Neuronal stem cell (in vitro differentiated cells): ENCODE results near the gene PPIL6. TPM values are rescaled to one million over a fixed set of nuclear protein-coding genes. Genes with fewer than 3 reads are reported as not detected.

ENCODE experiments used
- DNase-seq: peaks from one replicate; pipeline ENCODE4 v3.0.0-alpha.2; 2013; ENCODE audit warnings: low spot score
- H2AFZ ChIP-seq: one replicate; pipeline ENCODE4 v1.6.1; 2013; ENCODE audit warnings: mild to moderate bottlenecking, low read length, inconsistent platforms
- H2AK5ac ChIP-seq: 2 replicates; pipeline ENCODE4 v1.6.1; 2013; ENCODE audit warnings: low read depth, mild to moderate bottlenecking, inconsistent platforms, low read length, moderate library complexity, mixed read lengths
- H2BK120ac ChIP-seq: 2 replicates; pipeline ENCODE4 v1.6.1; 2013; ENCODE audit warnings: low read depth, mild to moderate bottlenecking, inconsistent platforms, low read length, moderate library complexity, mixed read lengths
- H2BK12ac ChIP-seq: one replicate; pipeline ENCODE4 v1.6.1; 2013; ENCODE audit warnings: low read length, inconsistent platforms
- H2BK15ac ChIP-seq: 2 replicates; pipeline ENCODE4 v1.6.1; 2013; ENCODE audit warnings: mild to moderate bottlenecking, low read length, inconsistent platforms, mixed read lengths
- H2BK5ac ChIP-seq: one replicate; pipeline ENCODE4 v1.6.1; 2013; ENCODE audit warnings: inconsistent platforms, mild to moderate bottlenecking, low read length, moderate library complexity
- H3K14ac ChIP-seq: one replicate; pipeline ENCODE4 v1.6.1; 2013; ENCODE audit warnings: low read length, inconsistent platforms
- H3K18ac ChIP-seq: 2 replicates; pipeline ENCODE4 v1.6.1; 2013; ENCODE audit warnings: low read length, inconsistent platforms
- H3K23ac ChIP-seq: 2 replicates; pipeline ENCODE4 v1.6.1; 2013; ENCODE audit warnings: low read depth, mild to moderate bottlenecking, mixed read lengths, low read length, inconsistent platforms; ENCODE audit not compliant: poor library complexity
- H3K27ac ChIP-seq: replicated peaks from 3 replicates; pipeline ENCODE4 v1.5.1; 2013; ENCODE audit warnings: low read length, inconsistent platforms
- H3K27me3 ChIP-seq, 3 experiments: 2 replicates each; pipeline ENCODE4 v1.6.1; 2013; ENCODE audit warnings: low read length in 3 of 3, mild to moderate bottlenecking in 2 of 3, inconsistent platforms in 1 of 3, low read depth in 1 of 3, mixed read lengths in 1 of 3, moderate library complexity in 1 of 3; ENCODE audit not compliant: control insufficient read depth in 3 of 3, insufficient read depth in 3 of 3
- H3K36me3 ChIP-seq, 2 donors: replicated peaks in 1 of 2; 2 replicates each; pipeline ENCODE4 v1.6.1; 2013; ENCODE audit warnings: low read length in 2 of 2; ENCODE audit not compliant: control insufficient read depth in 2 of 2, insufficient read depth in 2 of 2
- H3K4ac ChIP-seq: 2 replicates; pipeline ENCODE4 v1.6.1; 2013; ENCODE audit warnings: inconsistent platforms, mild to moderate bottlenecking, low read length, moderate library complexity
- H3K4me1 ChIP-seq, 2 donors: 1 replicate in 1 of 2; 2 replicates in 1 of 2; pipeline ENCODE4 v1.6.1; 2013; ENCODE audit warnings: low read length in 2 of 2, low read depth in 1 of 2; ENCODE audit not compliant: control insufficient read depth in 2 of 2, insufficient read depth in 1 of 2
- H3K4me2 ChIP-seq: one replicate; pipeline ENCODE4 v1.6.1; 2013; ENCODE audit warnings: mild to moderate bottlenecking, low read length, inconsistent platforms; ENCODE audit not compliant: insufficient read depth, poor library complexity, severe bottlenecking
- H3K4me3 ChIP-seq, 2 donors: 2 replicates each; pipeline ENCODE4 v1.5.1; 2013; ENCODE audit warnings: low read length in 2 of 2, mild to moderate bottlenecking in 2 of 2, inconsistent platforms in 1 of 2, moderate library complexity in 1 of 2
- H3K79me1 ChIP-seq: one replicate; pipeline ENCODE4 v1.6.1; 2013; ENCODE audit warnings: low read depth, mild to moderate bottlenecking, inconsistent platforms, low read length, moderate library complexity
- H3K9ac ChIP-seq: one replicate; pipeline ENCODE4 v1.6.1; 2013; ENCODE audit warnings: mild to moderate bottlenecking, low read depth, low read length, inconsistent platforms; ENCODE audit not compliant: poor library complexity
- H3K9me3 ChIP-seq, 2 donors: replicated peaks in 1 of 2; 2 replicates each; pipeline versions ENCODE3 to v1.6.1; 2013; ENCODE audit warnings: low read length in 2 of 2, mild to moderate bottlenecking in 2 of 2, inconsistent platforms in 1 of 2, low read depth in 1 of 2, mixed read lengths in 1 of 2, moderate library complexity in 1 of 2; ENCODE audit not compliant: control insufficient read depth in 2 of 2, insufficient read depth in 1 of 2
- H4K8ac ChIP-seq: one replicate; pipeline ENCODE4 v1.6.1; 2013; ENCODE audit warnings: low read depth, mild to moderate bottlenecking, inconsistent platforms, low read length, moderate library complexity
- H4K91ac ChIP-seq: one replicate; pipeline ENCODE4 v1.6.1; 2013; ENCODE audit warnings: low read length, low read depth, mild to moderate bottlenecking, inconsistent platforms; ENCODE audit not compliant: poor library complexity
- WGBS, 2 donors: extraction: QIAGEN DNeasy Blood & Tissue Kit; methylation state at CpG; one replicate each; pipeline ENCODE4 v1.1.7; 2013; ENCODE audit warnings: missing lambda C conversion rate in 2 of 2, mixed read lengths in 1 of 2; ENCODE audit not compliant: insufficient read length in 2 of 2, insufficient replicate concordance in 1 of 2; ENCODE audit errors: extremely low coverage in 2 of 2; 5-methylcytosine and 5-hydroxymethylcytosine counted together
- polyA plus RNA-seq, 2 experiments: library from polyadenylated mRNA; stranded (reverse); fragments of 200-250 nt; gene quantifications; one replicate each; pipeline ENCODE4 v1.2.3, GENCODE V29; 2013

Gene PPIL6
- polyA plus RNA-seq (2013, experiment 1 of 2), result 6.1 TPM
- 6.1 TPM for polyA plus RNA-seq (2013, experiment 2 of 2)

GRCh38 chr6:109440331-109441068 is at the start of gene PPIL6, which contains the start of gene SMPD2:
PPIL6 (minus strand) TSS chr6:109440628; CDS start chr6:109440590, 38 bp downstream.
SMPD2 (plus strand) TSS chr6:109440724; CDS start chr6:109441122, 398 bp downstream.
- peak within 1 kb of the TSS; percentile 69 for H3K27ac ChIP-seq
- peak within 1 kb of the TSS; percentile 94 for H3K23ac ChIP-seq
- H3K27me3 ChIP-seq, result no peaks in the 10 kb centered on the region
- peaks cover 9 to 10% of the 10 kb centered on the region in 2 donors for H3K4me1 ChIP-seq
- H2BK120ac ChIP-seq, result peak within 1 kb of the TSS; percentile 21
- H3K14ac ChIP-seq, result peak within 1 kb of the TSS; percentile 91
- peak within 1 kb of the TSS; percentile 99 for H3K18ac ChIP-seq
- H2AFZ ChIP-seq, result peak within 1 kb of the TSS; percentile 99
- peak within 1 kb of the TSS; percentile 96 for H3K9ac ChIP-seq
- peak within 1 kb of the TSS; percentile 99 for H2BK15ac ChIP-seq
- peaks cover 3% of the 10 kb centered on the region for H3K79me1 ChIP-seq
- peak within 1 kb of the TSS; percentile 10 for H4K8ac ChIP-seq
- DNase-seq, result peak; percentile 94
- no peaks in the 10 kb centered on the region for H3K9me3 ChIP-seq
- peak within 1 kb of the TSS; percentile 18 for H2AK5ac ChIP-seq
- H2BK12ac ChIP-seq, result peak within 1 kb of the TSS; percentile 22
- peak within 1 kb of the TSS; percentile 88 to 93 for H3K4me3 ChIP-seq
- no peak within 1 kb of the TSS for H4K91ac ChIP-seq
- H3K36me3 ChIP-seq, result peaks cover 29 to 33% of the 10 kb centered on the region in 2 donors
- H3K4me2 ChIP-seq, result peak within 1 kb of the TSS; percentile 90
- H3K4ac ChIP-seq, result no peak within 1 kb of the TSS
- WGBS, 2 donors, result no CpG with 5 or more reads among the region's 102 CpGs
- peak within 1 kb of the TSS; percentile 83 for H2BK5ac ChIP-seq

- H3K79me1 ChIP-seq, result no peaks in the 10 kb centered on the region
- no peak overlapping the region for H2BK15ac ChIP-seq
- H2AFZ ChIP-seq, result no peak overlapping the region
- peaks cover 0 to 30% (median 2%) of the 10 kb centered on the region in 3 experiments for H3K27me3 ChIP-seq
- no peak overlapping the region for H2BK120ac ChIP-seq
- peaks cover 5 to 11% of the 10 kb centered on the region in 2 donors for H3K4me1 ChIP-seq
- no peak overlapping the region for H3K27ac ChIP-seq
- H2AK5ac ChIP-seq, result no peak overlapping the region
- no peak overlapping the region for H4K91ac ChIP-seq
- H4K8ac ChIP-seq, result no peak overlapping the region
- no peak overlapping the region for H2BK12ac ChIP-seq
- no peak overlapping the region for H3K23ac ChIP-seq
- H3K9ac ChIP-seq, result no peak overlapping the region
- H3K4me3 ChIP-seq, result no peak overlapping the region
- H2BK5ac ChIP-seq, result no peak overlapping the region
- no peak overlapping the region for H3K14ac ChIP-seq
- H3K36me3 ChIP-seq, result no peaks in the 10 kb centered on the region
- no peaks in the 10 kb centered on the region for H3K9me3 ChIP-seq
- H3K4ac ChIP-seq, result no peak overlapping the region
- no peak for DNase-seq
- no peak overlapping the region for H3K4me2 ChIP-seq
- no peak overlapping the region for H3K18ac ChIP-seq
These were observed 47.6 kb upstream of the PPIL6 start for GRCh38 chr6:109488001-109488400.

GRCh38 chr6:109486068-109486467 is 45.6 kb upstream of the PPIL6 start:
- Histone ChIP-seq H3K23ac (no peak overlapping the region), H3K4ac (no peak overlapping the region), H3K9me3 (peaks cover 0 to 6% of the 10 kb centered on the region in 2 donors), H2BK5ac (no peak overlapping the region), H3K27me3 (peaks cover 0 to 27% (median 2%) of the 10 kb centered on the region in 3 experiments), H3K14ac (no peak overlapping the region), H3K4me1 (peaks cover 4 to 5% of the 10 kb centered on the region in 2 donors), H4K8ac (no peak overlapping the region), H3K4me3 (no peak overlapping the region), H3K27ac (no peak overlapping the region), H2BK15ac (no peak overlapping the region), H2AFZ (no peak overlapping the region), H3K9ac (no peak overlapping the region), H2AK5ac (no peak overlapping the region), H2BK120ac (no peak overlapping the region), H3K36me3 (peaks cover 4 to 9% of the 10 kb centered on the region in 2 donors), H3K4me2 (no peak overlapping the region), H3K79me1 (no peaks in the 10 kb centered on the region), H4K91ac (no peak overlapping the region), H2BK12ac (no peak overlapping the region), H3K18ac (no peak overlapping the region)
- no CpG with 5 or more reads among the region's 1 CpG for WGBS, 2 donors
- DNase-seq, result no peak

- Histone ChIP-seq H2AK5ac (no peak overlapping the region), H3K4ac (no peak overlapping the region), H3K9ac (no peak overlapping the region), H3K36me3 (peaks cover 4 to 16% of the 10 kb centered on the region in 2 donors), H2AFZ (no peak overlapping the region), H2BK5ac (no peak overlapping the region), H3K4me2 (no peak overlapping the region), H4K91ac (no peak overlapping the region), H3K23ac (no peak overlapping the region), H2BK12ac (no peak overlapping the region), H3K27me3 (peaks cover 0 to 27% (median 2%) of the 10 kb centered on the region in 3 experiments), H2BK15ac (no peak overlapping the region), H3K4me3 (no peak overlapping the region), H3K79me1 (no peaks in the 10 kb centered on the region), H2BK120ac (no peak overlapping the region), H3K14ac (no peak overlapping the region), H3K9me3 (peaks cover 0 to 7% of the 10 kb centered on the region in 2 donors), H3K18ac (no peak overlapping the region), H4K8ac (no peak overlapping the region), H3K4me1 (no peaks in the 10 kb centered on the region), H3K27ac (no peak overlapping the region)
- no CpG with 5 or more reads among the region's 3 CpGs for WGBS, 2 donors
- no peak for DNase-seq
These were observed 45.0 kb upstream of the PPIL6 start for GRCh38 chr6:109485266-109485935.
